HEK293T (cell line): ENCODE results near the gene USP21.

Experiments
- ARNT ChIP-seq: fragments of 450-650 bp; IDR thresholded peaks from 2 replicates; pipeline ENCODE4 v1.6.1; 2017; ENCODE audit warnings: mild to moderate bottlenecking
- BHLHE40 ChIP-seq: fragments of 450-650 bp; IDR thresholded peaks from 2 replicates; pipeline ENCODE4 v1.6.1; 2016; ENCODE audit warnings: mild to moderate bottlenecking, moderate library complexity, borderline replicate concordance
- CTBP1 ChIP-seq: fragments of 450-650 bp; IDR thresholded peaks from 2 replicates; pipeline ENCODE4 v1.6.1; 2016; ENCODE audit warnings: borderline replicate concordance
- FOXA1 ChIP-seq: fragments of 450-650 bp; IDR thresholded peaks from 2 replicates; pipeline ENCODE4 v1.6.1; 2016; ENCODE audit warnings: mild to moderate bottlenecking
- FOXK2 ChIP-seq: fragments of 450-650 bp; IDR thresholded peaks from 2 replicates; pipeline ENCODE4 v1.6.1; 2016; ENCODE audit warnings: mild to moderate bottlenecking
- HDGF ChIP-seq: fragments of 450-650 bp; IDR thresholded peaks from 2 replicates; pipeline ENCODE4 v1.6.1; 2017; ENCODE audit warnings: antibody characterized with exemption, borderline replicate concordance
- L3MBTL2 ChIP-seq: fragments of 450-650 bp; conservative IDR thresholded peaks from 2 replicates; pipeline ENCODE4 v1.6.1; 2016; ENCODE audit warnings: mild to moderate bottlenecking
- SP1 ChIP-seq: fragments of 450-650 bp; IDR thresholded peaks from 2 replicates; pipeline ENCODE4 v1.6.1; 2017
- SUZ12 ChIP-seq: fragments of 450-650 bp; IDR thresholded peaks from 2 replicates; pipeline ENCODE4 v1.6.1; 2016; ENCODE audit warnings: mild to moderate bottlenecking
- TARDBP ChIP-seq: fragments of 450-650 bp; IDR thresholded peaks from 2 replicates; pipeline ENCODE4 v1.6.1; 2016
- ZNF384 ChIP-seq: fragments of 450-650 bp; IDR thresholded peaks from 2 replicates; pipeline ENCODE4 v1.6.1; 2016
- TF ChIP-seq, protein P1 (sequence below): fragments of 450-650 bp; IDR thresholded peaks from 2 replicates; pipeline ENCODE4 v1.6.1; 2016

GRCh38 chr1:161113915-161114314 lies 45.4 kb upstream of the USP21 start:
- TF ChIP-seq FOXK2 (no peak), TARDBP (no peak), SP1 (no peak), BHLHE40 (no peak), SUZ12 (no peak), FOXA1 (no peak), ARNT (no peak), CTBP1 (no peak), HDGF (no peak), L3MBTL2 (no peak), ZNF384 (no peak)
- TF ChIP-seq, protein P1, sequence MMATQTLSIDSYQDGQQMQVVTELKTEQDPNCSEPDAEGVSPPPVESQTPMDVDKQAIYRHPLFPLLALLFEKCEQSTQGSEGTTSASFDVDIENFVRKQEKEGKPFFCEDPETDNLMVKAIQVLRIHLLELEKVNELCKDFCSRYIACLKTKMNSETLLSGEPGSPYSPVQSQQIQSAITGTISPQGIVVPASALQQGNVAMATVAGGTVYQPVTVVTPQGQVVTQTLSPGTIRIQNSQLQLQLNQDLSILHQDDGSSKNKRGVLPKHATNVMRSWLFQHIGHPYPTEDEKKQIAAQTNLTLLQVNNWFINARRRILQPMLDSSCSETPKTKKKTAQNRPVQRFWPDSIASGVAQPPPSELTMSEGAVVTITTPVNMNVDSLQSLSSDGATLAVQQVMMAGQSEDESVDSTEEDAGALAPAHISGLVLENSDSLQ: no peak
